Type B pancreatic cell (in vitro differentiated cells): Measurements from ENCODE around the gene ARHGAP44. TPM values are rescaled to one million over a fixed set of nuclear protein-coding genes. Genes with fewer than 3 reads are reported as not detected.

Experiments used
- DNase-seq: peaks from one replicate; pipeline ENCODE4 v3.0.0; 2021; ENCODE audit warnings: mixed read lengths; ENCODE audit not compliant: unreplicated experiment; ENCODE audit errors: extremely low spot score
- H3K27ac Mint-ChIP-seq: 2 replicates; pipeline ENCODE4 v1.8.0; 2021; ENCODE audit warnings: mild to moderate bottlenecking, mixed read lengths
- H3K27me3 Mint-ChIP-seq: 2 replicates; pipeline ENCODE4 v1.8.0; 2021; ENCODE audit warnings: mixed read lengths
- H3K36me3 Mint-ChIP-seq: 2 replicates; pipeline ENCODE4 v1.8.0; 2021; ENCODE audit warnings: mixed read lengths
- H3K4me1 Mint-ChIP-seq: one replicate; pipeline ENCODE4 v1.8.0; 2021; ENCODE audit warnings: mixed read lengths; ENCODE audit not compliant: unreplicated experiment
- H3K4me3 Mint-ChIP-seq: 2 replicates; pipeline ENCODE4 v1.8.0; 2021; ENCODE audit warnings: mild to moderate bottlenecking, mixed read lengths
- H3K9me3 Mint-ChIP-seq: 2 replicates; pipeline ENCODE4 v1.8.0; 2021; ENCODE audit warnings: mixed read lengths
- total RNA-seq: library from RNA; stranded (reverse); gene quantifications from 2 replicates; pipeline ENCODE4 v1.2.1, GENCODE V29; 2021; ENCODE audit warnings: low replicate concordance
- TF ChIP-seq, protein P1 (sequence below): fragments of 200-600 bp; sonication (generic); conservative IDR thresholded peaks from 2 replicates; pipeline ENCODE4 v1.5.0; 2021; ENCODE audit warnings: antibody characterized with exemption, mild to moderate bottlenecking

The ARHGAP44 gene
- total RNA-seq, 1 donor from 2014 or later = 10.9 TPM

DNA sequence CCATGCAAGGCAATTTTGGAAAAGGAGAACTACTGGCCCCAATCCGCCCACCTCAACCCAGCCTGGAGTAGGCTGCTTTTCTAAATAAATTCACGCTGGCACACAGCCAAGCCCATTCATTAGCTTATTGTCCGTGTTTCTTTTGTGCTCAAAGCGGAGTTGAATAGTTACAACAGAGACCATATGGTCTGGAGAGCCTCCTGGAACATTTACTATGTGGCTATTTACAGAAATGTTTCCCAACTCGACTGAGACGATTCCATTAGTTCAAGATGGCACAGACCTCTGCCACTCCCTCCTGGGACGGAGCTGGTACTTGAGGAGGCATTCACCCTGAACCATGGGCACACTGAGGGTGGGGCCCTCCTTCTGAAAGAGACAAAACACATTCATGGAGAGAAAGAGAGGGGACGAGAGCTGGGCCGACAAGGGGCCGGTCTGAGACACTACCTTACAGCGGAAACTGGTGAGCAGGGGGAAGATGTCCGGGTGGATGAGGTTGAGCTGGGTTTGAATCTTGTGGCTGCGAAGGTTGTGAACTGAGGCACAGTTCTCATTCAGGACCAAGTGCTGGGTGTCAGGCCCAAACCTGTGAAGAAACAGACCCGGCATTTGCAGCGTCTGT lies 212.8 kb downstream of the ARHGAP44 start:
- Mint-ChIP-seq H3K27ac (no peak overlapping the region), H3K9me3 (no peaks in the 10 kb centered on the region), H3K27me3 (no peaks in the 10 kb centered on the region), H3K36me3 (peaks cover 11% of the 10 kb centered on the region), H3K4me1 (no peaks in the 10 kb centered on the region), H3K4me3 (no peak overlapping the region)
- TF ChIP-seq, protein P1, sequence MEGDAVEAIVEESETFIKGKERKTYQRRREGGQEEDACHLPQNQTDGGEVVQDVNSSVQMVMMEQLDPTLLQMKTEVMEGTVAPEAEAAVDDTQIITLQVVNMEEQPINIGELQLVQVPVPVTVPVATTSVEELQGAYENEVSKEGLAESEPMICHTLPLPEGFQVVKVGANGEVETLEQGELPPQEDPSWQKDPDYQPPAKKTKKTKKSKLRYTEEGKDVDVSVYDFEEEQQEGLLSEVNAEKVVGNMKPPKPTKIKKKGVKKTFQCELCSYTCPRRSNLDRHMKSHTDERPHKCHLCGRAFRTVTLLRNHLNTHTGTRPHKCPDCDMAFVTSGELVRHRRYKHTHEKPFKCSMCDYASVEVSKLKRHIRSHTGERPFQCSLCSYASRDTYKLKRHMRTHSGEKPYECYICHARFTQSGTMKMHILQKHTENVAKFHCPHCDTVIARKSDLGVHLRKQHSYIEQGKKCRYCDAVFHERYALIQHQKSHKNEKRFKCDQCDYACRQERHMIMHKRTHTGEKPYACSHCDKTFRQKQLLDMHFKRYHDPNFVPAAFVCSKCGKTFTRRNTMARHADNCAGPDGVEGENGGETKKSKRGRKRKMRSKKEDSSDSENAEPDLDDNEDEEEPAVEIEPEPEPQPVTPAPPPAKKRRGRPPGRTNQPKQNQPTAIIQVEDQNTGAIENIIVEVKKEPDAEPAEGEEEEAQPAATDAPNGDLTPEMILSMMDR = no peak
- DNase-seq = no peak

DNA sequence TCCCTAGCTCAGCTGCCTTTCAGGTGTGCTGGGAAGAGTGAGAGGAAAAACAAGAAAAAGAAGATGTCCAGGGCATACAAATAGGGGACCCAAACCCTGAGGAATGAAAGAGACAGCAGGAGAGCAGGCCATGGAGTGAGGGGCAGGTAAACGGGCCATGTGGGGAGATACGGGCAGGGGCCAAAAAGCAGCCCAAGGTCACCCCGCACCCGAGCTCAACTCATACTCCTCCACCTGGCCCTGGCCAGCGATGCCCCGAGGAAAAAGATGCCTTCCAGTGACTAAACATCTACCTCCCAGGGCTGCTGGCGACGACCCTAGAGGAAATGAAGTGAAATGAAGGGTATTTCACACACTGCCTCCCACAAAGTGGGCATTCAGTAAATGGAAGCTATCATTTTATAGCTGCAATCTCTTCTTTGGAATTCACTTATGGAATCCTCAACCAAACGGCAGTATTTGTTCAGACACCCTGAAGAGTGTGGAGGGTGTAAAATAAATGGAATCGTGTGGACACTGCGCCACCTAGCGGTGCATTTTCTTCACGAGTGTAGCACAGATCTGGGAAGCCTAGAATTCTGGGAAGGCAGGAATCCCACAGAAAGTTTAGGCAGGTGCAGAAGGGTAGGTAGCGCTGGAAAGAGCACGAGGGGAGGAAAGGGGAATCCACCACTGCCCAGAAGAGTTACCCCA lies 213.6 kb downstream of the ARHGAP44 start:
- DNase-seq = peak; percentile 83
- Mint-ChIP-seq H3K4me1 (no peaks in the 10 kb centered on the region), H3K4me3 (no peak overlapping the region), H3K27me3 (no peaks in the 10 kb centered on the region), H3K27ac (no peak overlapping the region), H3K9me3 (no peaks in the 10 kb centered on the region), H3K36me3 (peaks cover 5% of the 10 kb centered on the region)
- TF ChIP-seq, protein P1 = peak; percentile 93

DNA sequence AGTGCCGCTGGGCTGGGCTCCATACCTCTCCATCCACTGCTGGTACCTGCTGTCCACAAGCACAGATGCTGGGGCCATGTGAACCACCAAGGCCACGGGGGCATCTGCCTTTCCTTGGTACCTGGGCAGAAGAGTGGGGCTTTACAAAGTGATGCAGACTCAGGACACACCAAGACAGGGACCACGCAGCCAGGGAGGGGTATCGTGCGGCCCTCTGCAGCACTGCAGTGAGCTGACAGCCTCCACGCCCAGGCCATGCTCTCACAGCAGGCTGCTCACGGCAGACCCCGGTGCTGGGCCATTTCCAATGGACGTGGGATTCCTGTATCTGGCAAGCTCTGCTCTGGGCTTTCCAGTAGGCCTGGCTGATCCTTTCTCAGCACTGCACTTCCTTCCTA lies 214.2 kb downstream of the ARHGAP44 start:
- peaks cover 4% of the 10 kb centered on the region for H3K36me3 Mint-ChIP-seq
- no peak overlapping the region for H3K4me3 Mint-ChIP-seq

DNA sequence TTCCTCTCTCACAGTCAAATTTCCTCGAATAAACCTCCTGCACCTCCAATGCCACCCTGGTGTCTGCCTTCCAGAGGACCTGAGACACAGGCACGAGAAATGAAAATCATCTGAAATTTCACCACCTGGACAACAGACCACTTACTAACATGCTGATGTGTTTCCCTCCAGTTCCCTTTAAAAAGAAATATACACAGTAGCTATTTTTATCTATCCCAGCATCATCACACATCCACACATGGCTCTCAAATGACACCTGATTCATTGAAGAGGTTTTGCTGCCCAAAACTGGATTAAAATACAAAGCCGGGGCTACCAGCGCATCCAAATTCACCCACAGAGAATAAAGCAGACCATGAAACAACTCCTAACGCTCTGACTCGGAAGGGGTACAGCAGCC lies 214.6 kb downstream of the ARHGAP44 start:
- no peak overlapping the region for H3K4me3 Mint-ChIP-seq
- TF ChIP-seq, protein P1 = no peak
- no peaks in the 10 kb centered on the region for H3K27me3 Mint-ChIP-seq
- no peak for DNase-seq
- no peaks in the 10 kb centered on the region for H3K4me1 Mint-ChIP-seq
- no peak overlapping the region for H3K27ac Mint-ChIP-seq
- H3K9me3 Mint-ChIP-seq = no peaks in the 10 kb centered on the region
- H3K36me3 Mint-ChIP-seq = peaks cover 4% of the 10 kb centered on the region

More for the DNA sequence above, 214.2 kb downstream of the ARHGAP44 start:
- TF ChIP-seq, protein P1 = peak; percentile 14
- H3K27ac Mint-ChIP-seq = no peak overlapping the region
- H3K4me1 Mint-ChIP-seq = no peaks in the 10 kb centered on the region
- H3K27me3 Mint-ChIP-seq = no peaks in the 10 kb centered on the region
- H3K9me3 Mint-ChIP-seq = no peaks in the 10 kb centered on the region
- DNase-seq = no peak

DNA sequence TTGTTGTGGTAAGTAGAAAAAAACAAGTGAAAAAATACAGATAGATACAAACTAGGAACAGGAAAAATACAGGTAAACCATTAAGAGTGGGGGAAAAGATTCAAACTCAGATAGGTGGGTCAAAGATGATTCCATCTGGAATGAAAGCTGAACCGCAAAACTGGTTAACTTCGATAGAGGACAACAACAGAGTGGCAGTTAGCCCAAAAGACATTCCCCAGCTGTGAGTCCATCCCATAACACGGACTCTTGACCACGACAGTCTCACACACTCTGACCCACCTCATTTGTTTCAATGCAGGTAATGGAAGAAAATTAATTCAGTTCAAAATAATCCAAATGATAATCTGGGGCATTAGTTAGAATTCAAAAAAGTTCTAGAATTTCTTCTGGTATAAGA lies 215.0 kb downstream of the ARHGAP44 start:
- DNase-seq = no peak
- Mint-ChIP-seq H3K4me3 (no peak overlapping the region), H3K27me3 (no peaks in the 10 kb centered on the region), H3K36me3 (peaks cover 4% of the 10 kb centered on the region), H3K4me1 (no peaks in the 10 kb centered on the region), H3K27ac (no peak overlapping the region), H3K9me3 (no peaks in the 10 kb centered on the region)
- TF ChIP-seq, protein P1 = no peak
